Type B pancreatic cell (in vitro differentiated cells): Measurements from ENCODE around the gene GATAD1. TPM values are rescaled to one million over a fixed set of nuclear protein-coding genes. Genes with fewer than 3 reads are reported as not detected.
"Not testable (repeated sequence)": the region's sequence is repeated elsewhere in the genome, so short reads cannot be mapped to it uniquely, and the experiment has no call there.

ENCODE experiments used
- DNase-seq: peaks from one replicate; pipeline ENCODE4 v3.0.0; 2021; ENCODE audit warnings: mixed read lengths; ENCODE audit not compliant: unreplicated experiment; ENCODE audit errors: extremely low spot score
- H3K27ac Mint-ChIP-seq: 2 replicates; pipeline ENCODE4 v1.8.0; 2021; ENCODE audit warnings: mild to moderate bottlenecking, mixed read lengths
- H3K27me3 Mint-ChIP-seq: 2 replicates; pipeline ENCODE4 v1.8.0; 2021; ENCODE audit warnings: mixed read lengths
- H3K36me3 Mint-ChIP-seq: 2 replicates; pipeline ENCODE4 v1.8.0; 2021; ENCODE audit warnings: mixed read lengths
- H3K4me1 Mint-ChIP-seq: one replicate; pipeline ENCODE4 v1.8.0; 2021; ENCODE audit warnings: mixed read lengths; ENCODE audit not compliant: unreplicated experiment
- H3K4me3 Mint-ChIP-seq: 2 replicates; pipeline ENCODE4 v1.8.0; 2021; ENCODE audit warnings: mild to moderate bottlenecking, mixed read lengths
- H3K9me3 Mint-ChIP-seq: 2 replicates; pipeline ENCODE4 v1.8.0; 2021; ENCODE audit warnings: mixed read lengths
- CTCF ChIP-seq: fragments of 200-600 bp; sonication (generic); conservative IDR thresholded peaks from 2 replicates; pipeline ENCODE4 v1.5.0; 2021; ENCODE audit warnings: antibody characterized with exemption, mild to moderate bottlenecking
- total RNA-seq: library from RNA; stranded (reverse); gene quantifications from 2 replicates; pipeline ENCODE4 v1.2.1, GENCODE V29; 2021; ENCODE audit warnings: low replicate concordance

The GATAD1 gene
- total RNA-seq, 1 donor from 2014 or later = 38.9 TPM

GRCh38 chr7:92437956-92438491 is 9.3 kb upstream of the GATAD1 start:
- TF ChIP-seq CTCF = no peak
- H3K9me3 Mint-ChIP-seq = peaks cover 9% of the 10 kb centered on the region
- no peaks in the 10 kb centered on the region for H3K36me3 Mint-ChIP-seq
- H3K4me3 Mint-ChIP-seq = no peak overlapping the region
- no peak for DNase-seq
- H3K4me1 Mint-ChIP-seq = no peaks in the 10 kb centered on the region
- H3K27ac Mint-ChIP-seq = no peak overlapping the region
- peaks cover 3% of the 10 kb centered on the region for H3K27me3 Mint-ChIP-seq

DNA sequence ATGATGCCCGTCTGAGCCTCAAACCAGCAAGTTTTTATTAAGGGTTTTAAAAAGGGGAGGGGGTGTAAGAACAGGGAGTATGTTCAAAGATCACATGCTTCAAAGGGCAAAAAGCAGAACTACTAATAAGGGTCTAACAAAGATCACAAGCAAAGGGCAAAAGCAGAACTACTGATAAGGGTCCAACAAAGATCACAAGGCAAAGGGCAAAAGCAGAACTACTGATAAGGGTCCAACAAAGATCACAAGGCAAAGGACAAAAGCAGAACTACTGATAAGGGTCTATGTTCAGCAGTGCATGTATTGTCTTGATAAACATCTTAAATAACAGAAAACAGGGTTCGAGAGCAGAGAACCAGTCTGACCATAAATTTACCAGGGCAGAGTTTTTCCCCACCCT is 4.6 kb upstream of the GATAD1 start:
- DNase-seq, H3K4me3 Mint-ChIP-seq, H3K36me3 Mint-ChIP-seq, H3K9me3 Mint-ChIP-seq, H3K27ac Mint-ChIP-seq, H3K4me1 Mint-ChIP-seq, H3K27me3 Mint-ChIP-seq: not testable (repeated sequence)

DNA sequence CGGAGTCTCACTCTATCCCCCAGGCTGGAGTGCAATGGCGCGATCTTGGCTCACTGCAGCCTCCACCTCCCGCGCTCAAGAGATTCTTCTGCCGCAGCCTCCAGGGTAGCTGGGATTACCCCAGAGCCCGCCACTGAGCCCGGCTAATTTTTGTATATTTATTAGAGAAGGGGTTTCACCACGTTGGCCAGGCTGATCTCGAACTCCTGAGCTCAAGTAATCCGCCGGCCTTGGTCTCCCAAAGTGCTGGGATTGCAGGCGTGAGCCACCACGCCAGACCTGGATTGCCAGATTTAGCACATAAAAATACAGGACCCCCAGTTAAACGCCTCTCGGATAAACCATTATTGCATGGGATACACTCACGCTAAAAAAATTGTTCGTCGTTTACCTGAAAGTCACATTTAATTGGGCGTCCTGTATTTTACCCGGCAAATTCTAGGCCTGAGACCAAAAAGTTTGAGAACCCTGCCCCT is 375 bp upstream of the GATAD1 start:
- DNase-seq = no peak
- peak overlapping the region; percentile 88 for H3K4me3 Mint-ChIP-seq
- H3K27ac Mint-ChIP-seq = peak overlapping the region; percentile 83
- TF ChIP-seq CTCF = no peak
- H3K27me3 Mint-ChIP-seq = no peaks in the 10 kb centered on the region
- H3K9me3 Mint-ChIP-seq = peaks cover 9% of the 10 kb centered on the region
- peaks cover 8% of the 10 kb centered on the region for H3K36me3 Mint-ChIP-seq
- peaks cover 5% of the 10 kb centered on the region for H3K4me1 Mint-ChIP-seq

DNA sequence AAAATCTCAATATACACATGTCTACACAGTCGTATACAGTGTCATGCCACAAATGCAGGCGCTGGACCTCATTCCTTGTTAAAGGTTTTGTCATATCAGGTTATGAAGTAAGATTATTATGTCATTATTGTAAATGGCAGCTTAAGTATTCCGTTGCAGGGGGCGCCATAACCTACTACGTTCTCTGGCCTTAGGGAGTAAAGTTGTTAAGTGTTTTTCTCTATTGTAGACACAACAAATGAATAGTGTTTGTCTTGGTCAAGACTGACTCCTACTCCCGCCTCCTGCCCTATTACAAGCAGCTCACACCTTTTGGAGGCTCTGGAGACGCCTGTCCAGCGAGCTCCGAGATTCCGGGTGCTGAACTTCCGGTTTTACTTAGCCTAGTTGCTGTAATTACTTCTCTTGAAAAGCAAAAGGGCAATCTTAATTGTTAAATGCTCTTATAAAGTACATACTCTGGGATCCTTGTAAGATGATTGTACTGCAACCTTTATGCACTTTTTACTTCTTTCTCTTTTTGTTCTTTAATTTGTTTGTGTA is 994 bp downstream of the GATAD1 start:
- Mint-ChIP-seq H3K9me3 (no peaks in the 10 kb centered on the region), H3K27ac (peak overlapping the region; percentile 82), H3K27me3 (no peaks in the 10 kb centered on the region), H3K4me1 (peaks cover 5% of the 10 kb centered on the region), H3K36me3 (peaks cover 9% of the 10 kb centered on the region), H3K4me3 (peak overlapping the region; percentile 87)
- DNase-seq = no peak
- TF ChIP-seq CTCF = peak; percentile 40

DNA sequence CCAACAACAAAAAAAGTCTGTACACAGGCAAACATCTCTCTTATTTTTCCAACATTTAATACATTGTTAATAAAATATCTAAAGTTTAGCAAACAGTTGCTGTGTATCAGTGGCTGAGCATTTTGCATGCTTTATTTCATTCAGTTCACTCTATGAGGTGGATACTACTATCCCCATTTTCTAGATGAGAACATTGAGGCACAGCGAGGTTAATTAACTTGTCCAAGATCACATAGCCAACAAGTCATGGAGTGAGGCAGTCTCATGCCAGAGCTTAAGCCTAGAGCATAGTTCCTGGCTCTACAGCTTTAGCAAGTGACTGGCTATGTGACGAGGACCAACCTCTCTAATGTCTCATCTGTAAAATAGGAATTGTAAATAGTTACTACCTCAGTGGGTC is 4.4 kb downstream of the GATAD1 start:
- Mint-ChIP-seq H3K27me3 (no peaks in the 10 kb centered on the region), H3K4me1 (peaks cover 5% of the 10 kb centered on the region), H3K9me3 (no peaks in the 10 kb centered on the region), H3K36me3 (peaks cover 25% of the 10 kb centered on the region), H3K4me3 (no peak overlapping the region), H3K27ac (no peak overlapping the region)
- DNase-seq = no peak
- TF ChIP-seq CTCF = no peak

DNA sequence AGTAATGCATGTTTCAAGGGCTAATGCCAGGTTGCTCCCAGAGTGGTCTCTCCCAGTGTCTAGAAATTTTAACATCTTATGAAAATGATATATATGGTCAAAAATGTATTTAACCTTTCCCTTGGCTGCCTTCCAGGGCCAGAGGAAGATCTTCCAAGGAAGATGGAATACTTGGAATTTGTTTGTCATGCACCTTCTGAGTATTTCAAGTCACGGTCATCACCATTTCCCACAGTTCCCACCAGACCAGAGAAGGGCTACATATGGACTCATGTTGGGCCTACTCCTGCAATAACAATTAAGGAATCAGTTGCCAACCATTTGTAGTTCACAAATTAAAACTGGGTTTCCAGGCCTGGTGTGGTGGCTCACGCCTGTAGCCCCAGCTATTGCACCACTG is 9.0 kb downstream of the GATAD1 start:
- no peak for DNase-seq
- H3K9me3 Mint-ChIP-seq = no peaks in the 10 kb centered on the region
- H3K27ac Mint-ChIP-seq = no peak overlapping the region
- H3K27me3 Mint-ChIP-seq = no peaks in the 10 kb centered on the region
- peaks cover 22% of the 10 kb centered on the region for H3K36me3 Mint-ChIP-seq
- H3K4me1 Mint-ChIP-seq = peaks cover 2% of the 10 kb centered on the region
- no peak for TF ChIP-seq CTCF
- no peak overlapping the region for H3K4me3 Mint-ChIP-seq
